OCI-LY1 (cell line): Measurements from ENCODE around the gene SMPD3.

Experiments used
- H2AFZ ChIP-seq: fragments of 200-600 bp; sonication (generic), shearing (Covaris generic); 2 replicates; pipeline ENCODE4 v1.6.0; 2014; ENCODE audit warnings: antibody characterized with exemption, mild to moderate bottlenecking, low read length
- H3F3A ChIP-seq: fragments of 200-600 bp; sonication (generic), shearing (Covaris generic); 2 replicates; pipeline ENCODE4 v1.6.0; 2014; ENCODE audit warnings: mild to moderate bottlenecking, antibody characterized with exemption, low read length, moderate library complexity; ENCODE audit not compliant: insufficient read depth
- H3K27ac ChIP-seq: fragments of 200-600 bp; sonication (generic); 2 replicates; pipeline ENCODE4 v1.5.1; 2014; ENCODE audit warnings: low read length, mixed run types, mild to moderate bottlenecking, low read depth; ENCODE audit not compliant: poor library complexity, severe bottlenecking
- H3K27me3 ChIP-seq: fragments of 200-600 bp; sonication (generic); 2 replicates; pipeline ENCODE4 v1.6.0; 2014; ENCODE audit warnings: antibody characterized with exemption, mild to moderate bottlenecking, low read length, moderate library complexity; ENCODE audit not compliant: insufficient read depth
- H3K36me3 ChIP-seq: fragments of 200-600 bp; sonication (generic); 2 replicates; pipeline ENCODE4 v1.6.1; 2014; ENCODE audit warnings: mild to moderate bottlenecking, antibody characterized with exemption, low read length, moderate library complexity, mixed read lengths; ENCODE audit not compliant: insufficient read depth
- H3K4me1 ChIP-seq: fragments of 200-600 bp; sonication (generic); 2 replicates; pipeline ENCODE4 v1.5.1; 2014; ENCODE audit warnings: mild to moderate bottlenecking, low read length, moderate library complexity; ENCODE audit not compliant: insufficient read depth, severe bottlenecking
- H3K4me2 ChIP-seq: fragments of 200-600 bp; sonication (generic), shearing (Covaris generic); 2 replicates; pipeline ENCODE4 v1.6.1; 2014; ENCODE audit warnings: low read length
- H3K4me3 ChIP-seq: fragments of 200-600 bp; sonication (generic); 2 replicates; pipeline ENCODE4 v1.5.1; 2014; ENCODE audit warnings: low read length, low read depth, mild to moderate bottlenecking, mixed read lengths; ENCODE audit not compliant: poor library complexity, severe bottlenecking
- H3K79me2 ChIP-seq: fragments of 200-600 bp; shearing (Covaris generic); 2 replicates; pipeline ENCODE4 v1.6.1; 2016; ENCODE audit warnings: mixed run types, low read length, mixed read lengths; ENCODE audit not compliant: insufficient read depth
- H3K9ac ChIP-seq: fragments of 200-600 bp; sonication (generic), shearing (Covaris generic); 2 replicates; pipeline ENCODE4 v1.6.1; 2014; ENCODE audit warnings: mild to moderate bottlenecking, low read length, mixed read lengths
- H3K9me2 ChIP-seq: fragments of 200-600 bp; sonication (generic), shearing (Covaris generic); 2 replicates; pipeline ENCODE4 v1.6.1; 2014; ENCODE audit warnings: low read depth, mild to moderate bottlenecking, low read length, mixed read lengths
- H3K9me3 ChIP-seq: fragments of 200-600 bp; shearing (Covaris generic); 2 replicates; pipeline ENCODE4 v1.6.1; 2014; ENCODE audit warnings: low read length, mixed read lengths
- H4K20me1 ChIP-seq: fragments of 200-600 bp; sonication (generic), shearing (Covaris generic); 2 replicates; pipeline ENCODE4 v1.6.0; 2016; ENCODE audit warnings: mild to moderate bottlenecking, low read length; ENCODE audit not compliant: insufficient read depth
- EZH2 ChIP-seq: fragments of 200-600 bp; sonication (generic), shearing (Covaris generic); IDR thresholded peaks from 2 replicates; pipeline ENCODE4 v1.8.0; 2017; ENCODE audit warnings: borderline replicate concordance, mixed run types, mild to moderate bottlenecking, antibody characterized with exemption, low read length, moderate library complexity, mixed read lengths
- TF ChIP-seq, protein P1 (sequence below): fragments of 200-600 bp; sonication (generic), shearing (Covaris generic); IDR thresholded peaks from 2 replicates; pipeline ENCODE4 v1.5.1; 2017; ENCODE audit warnings: mild to moderate bottlenecking, antibody characterized with exemption, low read length, moderate library complexity, mixed read lengths

Gene SMPD3

GRCh38 chr16:68344252-68344651 lies 104.1 kb downstream of the SMPD3 start:
- no peaks in the 10 kb centered on the region for H3K79me2 ChIP-seq

DNA sequence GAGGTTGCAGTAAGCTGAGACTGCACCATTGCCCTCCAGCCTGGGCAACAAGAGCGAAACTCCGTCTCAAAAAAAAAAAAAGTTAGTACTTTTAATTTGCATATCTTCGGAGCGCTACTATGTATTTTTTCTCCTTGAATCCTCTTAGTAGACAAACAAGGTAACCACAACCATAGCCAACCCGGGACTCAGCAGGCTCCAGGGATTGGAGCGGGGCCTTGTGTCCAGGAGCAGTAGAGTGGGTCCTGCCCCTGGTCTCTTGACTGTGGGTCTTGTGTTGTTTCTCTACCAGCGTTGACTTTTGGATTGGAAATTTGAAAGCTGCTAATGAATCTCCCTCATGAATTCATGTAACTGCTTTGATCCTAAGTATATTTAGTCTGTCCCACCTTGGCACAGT lies 105.2 kb downstream of the SMPD3 start:
- TF ChIP-seq EZH2, result no peak
- TF ChIP-seq, protein P1, sequence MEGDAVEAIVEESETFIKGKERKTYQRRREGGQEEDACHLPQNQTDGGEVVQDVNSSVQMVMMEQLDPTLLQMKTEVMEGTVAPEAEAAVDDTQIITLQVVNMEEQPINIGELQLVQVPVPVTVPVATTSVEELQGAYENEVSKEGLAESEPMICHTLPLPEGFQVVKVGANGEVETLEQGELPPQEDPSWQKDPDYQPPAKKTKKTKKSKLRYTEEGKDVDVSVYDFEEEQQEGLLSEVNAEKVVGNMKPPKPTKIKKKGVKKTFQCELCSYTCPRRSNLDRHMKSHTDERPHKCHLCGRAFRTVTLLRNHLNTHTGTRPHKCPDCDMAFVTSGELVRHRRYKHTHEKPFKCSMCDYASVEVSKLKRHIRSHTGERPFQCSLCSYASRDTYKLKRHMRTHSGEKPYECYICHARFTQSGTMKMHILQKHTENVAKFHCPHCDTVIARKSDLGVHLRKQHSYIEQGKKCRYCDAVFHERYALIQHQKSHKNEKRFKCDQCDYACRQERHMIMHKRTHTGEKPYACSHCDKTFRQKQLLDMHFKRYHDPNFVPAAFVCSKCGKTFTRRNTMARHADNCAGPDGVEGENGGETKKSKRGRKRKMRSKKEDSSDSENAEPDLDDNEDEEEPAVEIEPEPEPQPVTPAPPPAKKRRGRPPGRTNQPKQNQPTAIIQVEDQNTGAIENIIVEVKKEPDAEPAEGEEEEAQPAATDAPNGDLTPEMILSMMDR, result no peak
- Histone ChIP-seq H3K4me2 (no peak overlapping the region), H4K20me1 (no peaks in the 10 kb centered on the region), H3K9me3 (no peaks in the 10 kb centered on the region), H3K9ac (no peak overlapping the region), H3K4me3 (no peak overlapping the region), H3K36me3 (peaks cover 90% of the 10 kb centered on the region), H3K79me2 (no peaks in the 10 kb centered on the region), H2AFZ (no peak overlapping the region), H3K9me2 (no peaks in the 10 kb centered on the region), H3K27me3 (no peaks in the 10 kb centered on the region), H3K27ac (no peak overlapping the region), H3K4me1 (peaks cover 18% of the 10 kb centered on the region), H3F3A (no peaks in the 10 kb centered on the region)

More at GRCh38 chr16:68344252-68344651, 104.1 kb downstream of the SMPD3 start:
- H3K4me3 ChIP-seq, result no peak overlapping the region
- H3K27ac ChIP-seq, result no peak overlapping the region
- peaks cover 89% of the 10 kb centered on the region for H3K36me3 ChIP-seq
- H2AFZ ChIP-seq, result no peak overlapping the region
- H3F3A ChIP-seq, result no peaks in the 10 kb centered on the region
- no peak overlapping the region for H3K9ac ChIP-seq
- no peaks in the 10 kb centered on the region for H3K9me3 ChIP-seq
- H3K4me2 ChIP-seq, result no peak overlapping the region
- peaks cover 18% of the 10 kb centered on the region for H3K4me1 ChIP-seq
- H3K9me2 ChIP-seq, result no peaks in the 10 kb centered on the region
- no peaks in the 10 kb centered on the region for H4K20me1 ChIP-seq
- H3K27me3 ChIP-seq, result no peaks in the 10 kb centered on the region
- TF ChIP-seq, protein P1, result no peak
- no peak for TF ChIP-seq EZH2

DNA sequence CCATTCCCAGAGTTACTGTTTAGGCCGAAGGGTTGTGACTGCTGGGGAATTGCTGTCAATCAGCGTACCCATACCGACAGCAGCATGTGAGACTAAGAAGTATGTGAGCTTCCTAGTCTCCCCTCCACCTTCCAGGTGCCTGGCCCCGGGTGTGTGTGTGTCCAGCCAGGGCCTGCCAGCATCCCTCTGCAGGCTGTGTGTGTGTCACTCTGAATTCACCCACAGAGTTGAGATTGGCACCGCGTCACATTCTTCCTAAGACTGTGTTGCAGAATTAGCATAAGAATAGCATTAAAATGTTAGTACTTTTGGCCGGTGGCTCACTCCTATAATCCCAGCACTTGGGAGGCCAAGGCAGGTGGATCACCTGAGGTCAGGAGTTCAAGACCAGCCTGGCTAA lies 105.7 kb downstream of the SMPD3 start:
- no peaks in the 10 kb centered on the region for H4K20me1 ChIP-seq
- no peak for TF ChIP-seq EZH2
- TF ChIP-seq, protein P1, result no peak
- no peaks in the 10 kb centered on the region for H3F3A ChIP-seq
- no peaks in the 10 kb centered on the region for H3K79me2 ChIP-seq
- no peak overlapping the region for H2AFZ ChIP-seq
- no peak overlapping the region for H3K27ac ChIP-seq
- H3K4me2 ChIP-seq, result no peak overlapping the region
- H3K9me2 ChIP-seq, result no peaks in the 10 kb centered on the region
- H3K9ac ChIP-seq, result no peak overlapping the region
- H3K4me3 ChIP-seq, result no peak overlapping the region
- H3K4me1 ChIP-seq, result peaks cover 15% of the 10 kb centered on the region
- no peaks in the 10 kb centered on the region for H3K27me3 ChIP-seq
- no peaks in the 10 kb centered on the region for H3K9me3 ChIP-seq
- H3K36me3 ChIP-seq, result peaks cover 90% of the 10 kb centered on the region
